Natural killer cell treated with Interleukin-12 subunit alpha and Interleukin-12 subunit beta and Interleukin-15 and Interleukin-18, amount 100 ng/mL, for 72 hours (primary cell): ENCODE measurements around the gene CCM2. TPM values are rescaled to one million over a fixed set of nuclear protein-coding genes. Genes with fewer than 3 reads are reported as not detected.

Source experiments
- ATAC-seq, 2 donors: fragments of 150-1000 bp; cut with Tn5 transposase in 1 of 2; sonication (Bioruptor Pico), chemical (Tn5 transposase) in 1 of 2; 2 replicates each; pipeline ENCODE4 v1.10.0; 2021
- DNase-seq: peaks from one replicate; pipeline ENCODE4 v3.0.0; 2022; ENCODE audit warnings: low spot score
- H3K27ac Mint-ChIP-seq, 2 donors: 1 replicate in 1 of 2; 2 replicates in 1 of 2; pipeline ENCODE4 v1.8.0; 2022; ENCODE audit warnings: mixed read lengths in 2 of 2, mild to moderate bottlenecking in 1 of 2, moderate library complexity in 1 of 2
- H3K27me3 Mint-ChIP-seq, 2 donors: 1 replicate in 1 of 2; 2 replicates in 1 of 2; pipeline ENCODE4 v1.8.0; 2022; ENCODE audit warnings: mixed read lengths in 2 of 2
- H3K36me3 Mint-ChIP-seq: one replicate; pipeline ENCODE4 v1.8.0; 2022; ENCODE audit warnings: mixed read lengths
- H3K4me1 Mint-ChIP-seq, 2 donors: 1 replicate in 1 of 2; 2 replicates in 1 of 2; pipeline ENCODE4 v1.8.0; 2022; ENCODE audit warnings: low read depth in 2 of 2, mixed read lengths in 2 of 2, mild to moderate bottlenecking in 1 of 2
- H3K4me3 Mint-ChIP-seq: one replicate; pipeline ENCODE4 v1.8.0; 2022; ENCODE audit warnings: mixed read lengths
- H3K9me3 Mint-ChIP-seq: 2 replicates; pipeline ENCODE4 v1.8.0; 2022; ENCODE audit warnings: mixed read lengths
- total RNA-seq, 2 donors: library from RNA; stranded (reverse); gene quantifications; one replicate each; pipeline ENCODE4 v1.2.3, GENCODE V29; 2022

The CCM2 gene
- total RNA-seq: 10 to 100 TPM; 59.2 to 68.4 TPM

DNA sequence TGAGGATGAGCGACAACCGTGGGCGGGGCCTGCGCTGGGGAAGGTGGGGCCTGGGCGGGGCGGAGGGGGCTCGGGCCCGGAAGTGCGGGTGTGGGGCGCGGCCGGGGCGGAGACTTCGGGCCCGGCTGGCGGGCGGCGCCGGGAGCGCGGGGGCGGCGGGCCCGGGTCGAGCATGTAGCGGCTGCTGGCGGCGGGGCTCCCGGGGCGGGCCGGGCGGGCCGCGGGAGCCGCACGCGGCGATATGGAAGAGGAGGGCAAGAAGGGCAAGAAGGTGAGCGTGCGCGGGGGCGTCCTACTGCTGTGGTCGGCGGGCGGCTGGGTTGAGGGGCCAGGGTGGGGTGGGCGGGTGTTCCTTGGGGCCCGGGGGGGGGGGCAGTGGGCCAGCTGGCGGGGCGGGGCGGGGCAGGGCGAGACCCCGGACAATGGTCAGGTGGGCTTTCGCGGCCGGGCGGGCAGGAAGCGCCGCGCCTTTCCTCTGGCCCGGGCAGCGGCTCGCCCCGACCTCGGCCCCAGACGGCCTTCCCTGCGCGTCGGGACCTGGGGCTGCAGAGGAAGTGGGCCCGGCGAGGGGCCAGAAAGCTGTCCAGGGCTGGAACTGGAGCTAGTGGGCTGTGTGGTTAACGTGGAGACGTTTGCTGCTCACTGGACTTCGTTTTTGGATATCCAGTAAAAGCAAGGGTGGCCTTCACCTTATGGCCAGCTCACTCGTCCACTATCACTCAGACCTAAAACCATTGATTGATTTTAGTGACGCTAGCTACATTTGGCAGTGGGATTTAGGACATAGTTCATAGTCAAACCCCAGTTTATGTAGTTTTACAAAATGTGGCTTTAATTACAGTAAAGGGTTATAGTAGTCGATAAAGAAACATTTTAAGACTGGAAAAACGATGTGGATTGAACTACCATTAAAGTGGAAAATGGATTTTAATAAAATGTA is at the start of gene CCM2:
CCM2 (plus strand) TSS at position 109 of the 940 bp plus-strand sequence; CDS start at position 242, 133 bp downstream.
- Mint-ChIP-seq H3K27ac (peak within 1 kb of the TSS; percentile 73 to 76), H3K4me3 (peak within 1 kb of the TSS; percentile 92), H3K27me3 (no peaks in the 10 kb centered on the region), H3K9me3 (no peaks in the 10 kb centered on the region), H3K36me3 (peaks cover 7% of the 10 kb centered on the region), H3K4me1 (peaks cover 29 to 31% of the 10 kb centered on the region in 2 donors)
- ATAC-seq: peak; percentile 0 to 34
- no peak for DNase-seq

DNA sequence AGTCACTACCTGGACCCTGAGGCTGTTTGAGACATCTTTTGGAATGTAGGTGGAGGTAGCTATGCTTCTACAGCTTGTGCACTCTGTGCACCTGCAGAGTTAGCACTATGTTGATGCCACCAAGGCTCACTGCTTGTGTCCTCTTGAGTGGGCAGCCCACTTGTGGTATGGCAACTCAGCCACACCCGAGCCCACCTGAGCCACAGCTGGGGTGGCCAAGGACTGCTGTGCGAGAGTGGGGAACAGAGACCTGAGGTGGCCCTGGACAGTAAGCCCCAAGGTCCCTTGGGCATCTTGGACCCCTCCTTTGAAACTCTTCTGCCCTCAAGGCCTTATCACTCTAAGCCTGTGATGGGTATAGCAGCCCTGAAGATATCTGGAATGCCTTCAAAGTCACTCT is 46.8 kb upstream of the CCM2 start:
- no peaks in the 10 kb centered on the region for H3K36me3 Mint-ChIP-seq
- no peak overlapping the region for H3K27ac Mint-ChIP-seq
- peaks cover 5 to 8% of the 10 kb centered on the region in 2 donors for H3K27me3 Mint-ChIP-seq
- ATAC-seq: no peak
- DNase-seq: no peak
- no peak overlapping the region for H3K4me3 Mint-ChIP-seq
- peaks cover 18 to 19% of the 10 kb centered on the region in 2 donors for H3K4me1 Mint-ChIP-seq
- H3K9me3 Mint-ChIP-seq: no peaks in the 10 kb centered on the region

DNA sequence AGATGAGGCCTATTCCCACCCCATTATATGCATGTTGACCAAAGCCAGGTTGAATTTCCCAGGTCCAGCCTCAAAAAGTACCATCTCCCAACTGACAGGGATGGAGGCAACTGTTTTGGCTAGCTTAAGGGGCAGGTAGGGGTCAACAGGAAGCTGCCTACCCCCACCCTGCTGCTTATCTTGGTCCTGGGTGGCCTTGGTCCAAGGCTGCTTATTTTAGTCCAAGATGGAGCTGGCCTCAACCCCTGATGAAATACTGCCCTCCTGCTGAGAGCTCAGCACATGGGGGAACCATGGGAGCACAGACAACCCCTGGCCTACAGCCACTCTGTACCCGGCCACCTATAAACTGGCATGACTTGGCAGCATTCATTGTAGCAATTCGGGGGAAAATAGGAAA is 44.3 kb upstream of the CCM2 start:
- H3K4me1 Mint-ChIP-seq: peaks cover 39% of the 10 kb centered on the region in 2 donors
- H3K36me3 Mint-ChIP-seq: no peaks in the 10 kb centered on the region
- H3K27me3 Mint-ChIP-seq: no peaks in the 10 kb centered on the region
- no peak for ATAC-seq
- no peaks in the 10 kb centered on the region for H3K9me3 Mint-ChIP-seq
- no peak for DNase-seq
- H3K4me3 Mint-ChIP-seq: no peak overlapping the region
- H3K27ac Mint-ChIP-seq: peak overlapping the region in 1 of 2 donors; percentile 24

DNA sequence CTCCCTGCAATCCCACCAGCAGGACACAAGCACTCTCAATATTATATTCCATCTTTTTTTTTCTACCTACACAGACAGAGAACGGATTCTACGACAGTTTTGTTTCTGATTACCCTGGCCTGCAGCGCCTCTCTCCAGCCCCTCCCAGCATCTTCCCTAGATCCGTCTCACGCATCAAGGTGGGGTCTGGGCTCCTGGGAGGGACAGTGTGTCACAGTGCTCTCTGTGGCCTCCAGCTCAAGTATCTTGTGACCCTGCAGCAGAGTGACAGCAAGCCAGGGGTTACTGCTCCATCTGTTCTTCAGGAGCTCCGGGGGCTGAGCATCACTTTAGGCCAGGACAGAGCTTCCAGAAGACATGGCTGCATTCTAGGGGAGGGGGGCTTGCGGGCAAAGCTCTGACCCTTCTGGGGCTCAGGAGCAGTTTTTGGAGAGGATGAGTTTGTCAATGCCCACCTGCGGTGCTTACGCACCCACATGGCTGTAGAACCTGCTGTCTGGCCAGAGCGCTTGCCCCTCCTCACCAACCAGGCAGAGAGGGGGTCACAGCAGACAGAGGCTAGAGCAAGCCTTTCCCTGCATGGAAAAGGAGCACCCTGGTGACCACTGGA is 43.7 kb upstream of the CCM2 start:
- DNase-seq (no peak), ATAC-seq (no peak)
- Mint-ChIP-seq H3K4me1 (peaks cover 39% of the 10 kb centered on the region in 2 donors), H3K27ac (peak overlapping the region in 1 of 2 donors; percentile 24), H3K27me3 (no peaks in the 10 kb centered on the region), H3K36me3 (no peaks in the 10 kb centered on the region), H3K4me3 (peak overlapping the region; percentile 10), H3K9me3 (no peaks in the 10 kb centered on the region)

DNA sequence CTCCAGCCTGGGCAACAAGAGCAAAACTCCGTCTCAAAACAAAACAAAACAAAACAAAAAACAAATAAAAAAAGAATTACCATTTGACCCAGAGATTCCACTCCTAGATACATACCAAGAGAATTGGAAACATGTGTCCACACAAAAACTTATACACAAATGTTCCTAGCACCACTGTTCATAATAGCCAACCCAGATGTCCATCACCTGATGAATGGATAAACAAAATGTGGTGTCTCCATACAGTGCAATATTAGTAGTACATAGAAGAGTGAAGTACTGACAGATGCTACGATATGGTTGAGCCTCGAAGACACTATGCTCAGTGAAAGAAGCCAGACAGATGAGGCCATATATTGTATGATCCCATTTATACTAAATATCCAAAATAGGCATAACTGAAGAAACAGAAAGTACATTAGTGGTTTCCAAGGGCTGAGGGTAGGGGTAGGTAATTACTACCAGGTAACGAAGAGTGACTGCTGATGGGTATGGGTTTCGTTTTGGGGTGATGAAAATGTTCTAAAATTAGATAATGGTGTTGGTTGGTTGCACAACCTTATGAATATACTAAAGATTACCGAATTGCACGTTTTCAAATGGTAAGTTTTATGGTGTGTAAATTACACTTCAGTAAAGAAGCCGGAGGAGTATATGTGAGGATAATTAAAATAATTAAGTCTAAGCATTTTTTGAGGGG is 41.2 kb upstream of the CCM2 start:
- no peaks in the 10 kb centered on the region for H3K27me3 Mint-ChIP-seq
- ATAC-seq (no peak), DNase-seq (no peak)
- peaks cover 39 to 43% of the 10 kb centered on the region in 2 donors for H3K4me1 Mint-ChIP-seq
- H3K4me3 Mint-ChIP-seq: no peak overlapping the region
- H3K9me3 Mint-ChIP-seq: no peaks in the 10 kb centered on the region
- peak overlapping the region; percentile 25 to 67 for H3K27ac Mint-ChIP-seq
- H3K36me3 Mint-ChIP-seq: no peaks in the 10 kb centered on the region

DNA sequence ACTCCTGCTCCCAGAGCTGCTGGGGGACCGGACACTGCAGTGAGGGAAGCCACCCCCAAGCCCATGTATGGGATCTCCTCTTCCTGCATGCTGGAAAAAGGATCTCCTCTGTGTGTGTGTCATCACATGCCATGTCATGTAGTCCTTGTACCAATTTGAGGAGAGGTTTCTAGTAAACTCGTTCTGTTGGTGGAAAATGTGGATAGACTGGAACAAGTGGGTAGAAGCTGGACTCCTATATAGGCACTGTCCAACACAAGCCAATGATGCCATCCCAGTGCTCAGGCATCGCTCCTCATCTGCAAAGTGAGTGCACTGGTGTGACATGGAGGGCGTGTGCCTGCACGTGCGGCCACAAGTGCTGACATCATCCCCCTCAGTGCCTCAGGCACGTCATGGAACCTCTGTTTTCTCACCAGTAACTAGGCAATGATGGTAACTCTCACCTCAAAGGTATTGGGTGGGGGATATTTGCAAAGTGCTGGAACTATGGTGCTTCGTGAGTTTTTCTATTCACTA is 40.5 kb upstream of the CCM2 start:
- ATAC-seq (peak in 1 of 2 donors; percentile 45), DNase-seq (no peak)
- Mint-ChIP-seq H3K9me3 (no peaks in the 10 kb centered on the region), H3K36me3 (no peaks in the 10 kb centered on the region), H3K4me1 (peaks cover 39 to 43% of the 10 kb centered on the region in 2 donors), H3K27ac (peak overlapping the region; percentile 67 to 86), H3K4me3 (no peak overlapping the region), H3K27me3 (no peaks in the 10 kb centered on the region)

DNA sequence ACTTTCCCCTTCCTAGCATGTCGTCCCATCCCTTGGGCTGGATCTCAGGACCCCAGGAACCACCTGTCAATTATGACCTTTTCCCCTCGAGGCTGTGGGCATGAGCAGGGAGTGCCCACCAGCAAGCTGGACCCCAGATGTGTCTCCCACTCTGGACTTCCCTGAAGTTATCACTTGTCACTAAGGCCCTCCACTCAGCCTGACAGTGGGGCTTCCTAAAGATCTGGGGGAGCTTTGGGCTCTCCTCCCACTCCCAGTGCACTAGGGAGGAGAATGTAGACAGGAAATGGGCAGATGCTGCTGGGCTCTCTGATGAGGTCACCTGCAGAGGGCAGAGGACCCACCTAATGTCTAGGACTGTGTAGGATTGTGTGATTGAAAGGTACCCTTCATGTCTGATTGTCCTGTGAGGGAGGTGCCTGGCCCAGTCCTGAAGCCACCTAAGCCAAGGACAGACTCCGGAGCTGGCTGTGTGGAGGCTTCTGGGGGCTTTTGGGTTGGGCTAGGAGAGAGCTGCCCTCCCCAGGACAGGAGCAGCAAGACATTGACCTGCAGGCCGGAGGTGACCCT is 39.9 kb upstream of the CCM2 start:
- H3K27ac Mint-ChIP-seq: peak overlapping the region; percentile 67 to 86
- no peaks in the 10 kb centered on the region for H3K36me3 Mint-ChIP-seq
- ATAC-seq (no peak), DNase-seq (no peak)
- no peaks in the 10 kb centered on the region for H3K27me3 Mint-ChIP-seq
- no peaks in the 10 kb centered on the region for H3K9me3 Mint-ChIP-seq
- H3K4me3 Mint-ChIP-seq: no peak overlapping the region
- peaks cover 34 to 38% of the 10 kb centered on the region in 2 donors for H3K4me1 Mint-ChIP-seq

DNA sequence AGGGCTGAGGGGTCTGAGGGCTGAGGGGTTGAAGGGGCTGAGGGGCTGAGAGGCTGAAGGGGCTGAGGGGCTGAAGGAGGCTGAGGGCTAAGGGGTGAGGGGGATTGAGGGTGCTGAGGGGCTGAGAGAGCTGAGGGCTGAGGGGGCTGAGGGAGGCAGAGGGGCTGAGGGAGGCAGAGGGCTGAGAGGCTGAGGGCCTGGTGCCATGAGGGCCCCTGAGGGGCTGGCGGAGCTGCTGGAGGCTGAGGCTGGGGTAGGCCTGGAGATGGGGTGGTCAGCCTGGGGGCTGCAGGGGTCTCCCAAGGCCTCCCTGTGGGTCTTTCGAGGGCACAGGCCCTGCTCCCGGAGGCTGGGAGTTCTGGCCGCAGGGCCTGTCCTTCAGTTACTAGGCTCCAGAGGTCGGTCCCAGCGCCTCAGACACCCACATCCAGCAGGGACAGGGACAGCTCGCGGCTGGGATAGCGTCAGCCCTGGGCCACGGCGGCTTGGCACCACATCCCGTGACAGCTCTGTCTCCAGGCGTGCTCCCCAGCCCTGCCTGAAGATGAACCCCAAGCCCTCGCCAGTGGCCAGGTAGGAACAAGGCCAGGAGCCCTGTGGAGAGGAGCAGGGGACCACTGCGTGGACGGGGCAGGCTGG is 38.0 kb upstream of the CCM2 start:
- Mint-ChIP-seq H3K27ac (no peak overlapping the region), H3K4me3 (no peak overlapping the region), H3K27me3 (no peaks in the 10 kb centered on the region), H3K36me3 (no peaks in the 10 kb centered on the region), H3K4me1 (peaks cover 21 to 28% of the 10 kb centered on the region in 2 donors), H3K9me3 (no peaks in the 10 kb centered on the region)
- no peak for DNase-seq
- peak; percentile 22 to 27 for ATAC-seq

DNA sequence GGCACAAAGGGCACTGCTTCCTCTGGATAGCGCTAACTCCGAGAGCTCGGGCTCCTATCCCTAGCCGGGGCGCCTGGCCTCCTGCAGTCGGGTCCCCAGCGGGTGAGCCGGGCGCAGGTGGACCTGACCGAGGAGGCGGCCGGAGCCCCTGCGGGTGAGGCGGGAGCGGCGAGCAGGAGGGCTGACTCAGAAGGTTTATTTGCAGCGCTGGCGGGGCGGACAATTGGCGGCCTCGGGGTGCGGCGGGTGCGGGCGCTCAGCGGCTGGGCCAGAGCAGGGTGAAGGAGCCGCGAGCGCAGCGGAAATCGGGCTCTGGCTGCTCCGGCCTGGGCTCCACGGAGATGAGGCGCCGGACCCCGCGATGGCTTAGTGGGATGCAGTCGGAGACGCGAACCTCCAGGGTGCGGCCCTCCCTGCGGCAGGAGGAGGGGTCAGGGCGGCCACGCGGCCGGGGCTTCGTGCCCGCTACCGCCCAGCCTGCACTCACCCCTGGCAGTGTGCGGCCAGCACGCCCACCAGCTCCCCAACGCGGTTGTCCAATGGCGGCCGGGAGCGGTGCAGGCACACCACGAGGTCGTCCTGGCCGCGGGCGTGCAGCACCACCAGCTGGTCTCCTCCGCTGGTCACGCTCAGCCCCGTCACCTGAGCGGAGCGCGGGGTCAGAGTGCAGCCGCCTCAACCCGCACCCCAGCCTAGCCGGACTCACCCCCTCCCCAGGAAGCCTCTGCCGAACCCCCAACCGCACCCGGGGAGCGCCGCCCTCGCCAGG is 37.3 kb upstream of the CCM2 start:
- Mint-ChIP-seq H3K9me3 (no peaks in the 10 kb centered on the region), H3K27me3 (no peaks in the 10 kb centered on the region), H3K4me1 (peaks cover 21 to 28% of the 10 kb centered on the region in 2 donors), H3K4me3 (no peak overlapping the region), H3K27ac (no peak overlapping the region), H3K36me3 (no peaks in the 10 kb centered on the region)
- ATAC-seq (peak; percentile 4 to 7), DNase-seq (no peak)

DNA sequence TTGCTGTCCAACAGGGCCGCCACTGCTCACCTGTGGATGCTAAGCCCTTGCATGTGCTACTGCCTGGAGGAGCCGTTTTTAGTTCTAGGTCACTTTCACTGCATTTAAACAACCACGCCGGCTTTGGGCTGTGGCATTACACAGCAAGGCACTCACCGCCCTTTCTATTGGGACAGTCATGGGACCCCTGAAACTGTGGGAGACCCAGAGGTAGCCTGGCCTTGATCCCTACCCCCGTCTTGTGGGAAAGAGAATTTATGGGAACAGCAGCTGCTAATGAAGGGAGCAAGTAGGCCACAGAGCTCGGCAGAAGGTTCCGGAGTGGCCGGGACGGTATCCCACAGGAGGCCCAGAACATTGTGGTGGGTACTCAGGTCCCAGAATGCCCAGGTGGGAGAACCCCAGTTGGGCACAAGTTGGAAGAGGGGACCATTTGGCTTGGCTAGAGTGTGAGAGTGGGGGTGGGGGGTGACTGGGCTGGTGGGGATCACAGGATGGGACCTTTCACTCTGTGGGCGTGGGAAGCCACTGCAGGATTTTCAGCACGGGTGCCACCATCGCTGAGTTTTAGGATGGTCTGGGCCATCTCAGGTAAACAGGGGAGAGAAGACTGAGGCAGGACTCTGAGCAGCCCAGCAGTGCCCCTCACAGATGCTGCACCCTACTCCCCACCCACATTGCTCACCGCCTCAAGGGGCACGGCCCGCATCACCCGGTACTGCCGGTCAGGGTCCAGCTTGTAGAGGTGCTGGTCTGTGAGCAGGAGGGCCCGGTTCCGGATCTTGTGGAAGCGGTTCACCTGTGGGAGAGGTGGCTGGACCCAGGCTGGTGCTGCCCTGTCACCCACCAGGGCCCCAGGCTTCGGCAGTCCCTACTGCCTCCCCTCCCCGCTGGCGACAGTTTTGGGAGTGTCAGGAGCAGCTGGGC is 36.4 kb upstream of the CCM2 start:
- Mint-ChIP-seq H3K9me3 (no peaks in the 10 kb centered on the region), H3K36me3 (peaks cover 5% of the 10 kb centered on the region), H3K4me3 (no peak overlapping the region), H3K27ac (peak overlapping the region in 1 of 2 donors; percentile 43), H3K4me1 (peaks cover 25 to 30% of the 10 kb centered on the region in 2 donors), H3K27me3 (no peaks in the 10 kb centered on the region)
- ATAC-seq (no peak), DNase-seq (no peak)

DNA sequence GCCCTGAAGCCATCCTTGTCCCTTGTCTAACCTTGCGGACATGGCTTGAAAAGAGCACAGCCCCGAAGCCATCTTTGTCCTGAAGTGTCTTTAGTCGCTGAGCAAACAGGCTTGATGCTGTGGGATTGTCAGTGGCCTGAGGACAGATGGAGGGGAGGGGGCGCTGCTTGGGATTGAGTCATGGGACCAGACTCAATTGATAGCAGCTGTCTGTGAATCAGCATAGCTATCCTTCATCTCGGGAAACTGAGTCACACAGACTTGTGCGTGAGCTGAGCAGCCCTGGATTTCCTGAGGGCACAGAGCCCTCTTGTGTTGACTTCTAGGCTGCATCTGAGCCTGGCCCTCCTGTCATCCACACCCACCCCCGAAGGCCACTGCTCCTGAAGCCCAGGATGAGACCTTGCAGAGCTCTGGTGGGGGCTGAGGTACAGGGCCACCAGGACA is 35.6 kb upstream of the CCM2 start:
- Mint-ChIP-seq H3K27ac (no peak overlapping the region), H3K27me3 (no peaks in the 10 kb centered on the region), H3K36me3 (peaks cover 5% of the 10 kb centered on the region), H3K4me3 (no peak overlapping the region), H3K4me1 (peaks cover 17 to 24% of the 10 kb centered on the region in 2 donors), H3K9me3 (no peaks in the 10 kb centered on the region)
- ATAC-seq: peak in 1 of 2 donors; percentile 15
- DNase-seq: no peak
